Lower lobe of right lung (tissue), 2 donors: Measurements from ENCODE around the gene FAM78A. TPM values are rescaled to one million over a fixed set of nuclear protein-coding genes. Genes with fewer than 3 reads are reported as not detected.

Experiments
- ATAC-seq, 2 donors: fragments of 200-7000 bp; cut with Tn5 transposase; one replicate each; pipeline ENCODE4 v1.9.1; 2020 to 2022; ENCODE audit warnings: mild to moderate bottlenecking in 2 of 2, moderate library complexity in 2 of 2
- DNase-seq: peaks from one replicate; pipeline ENCODE4 v3.0.0-alpha.2; 2020
- H3K27ac ChIP-seq: fragments of 200-600 bp; one replicate; pipeline ENCODE4 v1.8.0; 2022
- H3K27me3 ChIP-seq: fragments of 200-600 bp; one replicate; pipeline ENCODE4 v1.8.0; 2022; ENCODE audit warnings: low read depth
- H3K36me3 ChIP-seq: fragments of 200-600 bp; one replicate; pipeline ENCODE4 v1.8.0; 2022; ENCODE audit warnings: mild to moderate bottlenecking
- H3K4me1 ChIP-seq: fragments of 200-600 bp; one replicate; pipeline ENCODE4 v1.8.0; 2022
- H3K4me3 ChIP-seq: fragments of 200-600 bp; one replicate; pipeline ENCODE4 v1.8.0; 2022; ENCODE audit warnings: mild to moderate bottlenecking
- H3K9me3 ChIP-seq: fragments of 200-600 bp; one replicate; pipeline ENCODE4 v1.8.0; 2022
- intact Hi-C: fragments of 100-400 bp; cut with DNase I; formaldehyde crosslinking; loops from one replicate; pipeline ENCODE4 v1.11.0; 2022
- total RNA-seq: library from RNA; stranded (reverse); fragmentation: NEBNext Ultra II Directional; extraction: Animal tissue kit (Norgen Biotek cat#: 25700); gene quantifications from one replicate; pipeline ENCODE4 v1.2.1, GENCODE V29; 2021
- TF ChIP-seq, protein P1 (sequence below): fragments of 200-600 bp; IDR thresholded peaks from one replicate; pipeline ENCODE4 v1.8.0; 2022; ENCODE audit warnings: antibody characterized with exemption, mild to moderate bottlenecking
- donor health status: DM: no; HTN: yes; CAD: no; lungs with severe emphysema.

The FAM78A gene
- total RNA-seq, 1 donor from 2014 or later: 18.3 TPM

DNA sequence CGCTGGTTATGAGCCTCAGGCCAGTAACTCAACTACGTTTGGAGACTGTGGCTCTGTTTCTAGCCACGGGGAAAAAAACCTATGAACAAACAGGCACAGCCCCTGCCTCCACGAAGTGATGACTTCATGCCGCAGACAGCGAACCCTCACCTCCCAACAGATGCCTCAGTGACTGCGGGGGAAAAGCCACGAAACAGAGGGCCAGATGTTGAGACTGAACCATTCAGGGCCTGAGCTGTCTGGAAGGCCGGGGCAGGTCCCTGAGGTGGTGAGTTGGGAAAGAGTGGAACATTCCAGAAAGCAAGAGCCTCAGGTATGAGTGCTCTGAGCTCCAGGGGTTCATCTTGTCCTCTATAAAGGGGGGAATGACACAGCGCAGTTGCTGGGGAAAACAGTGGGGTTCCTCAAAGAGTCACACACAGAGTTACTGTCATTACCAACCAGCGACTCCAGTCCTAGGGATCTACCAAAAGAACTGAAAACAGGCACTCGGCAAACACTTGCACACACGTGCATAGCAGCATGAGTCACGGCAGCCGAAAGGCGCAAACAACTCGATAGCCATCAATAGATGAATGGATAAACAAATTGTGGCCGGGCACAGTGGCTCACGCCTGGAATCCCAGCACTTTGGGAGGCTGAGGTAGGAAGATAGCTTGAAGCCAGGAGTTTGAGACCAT, 28.5 kb upstream of the FAM78A start:
- no peaks in the 10 kb centered on the region for H3K4me1 ChIP-seq
- no peaks in the 10 kb centered on the region for H3K27me3 ChIP-seq
- no peak for DNase-seq
- H3K27ac ChIP-seq: no peak overlapping the region
- no peaks in the 10 kb centered on the region for H3K36me3 ChIP-seq
- peak in 1 of 2 donors; percentile 44 for ATAC-seq
- TF ChIP-seq, protein P1, sequence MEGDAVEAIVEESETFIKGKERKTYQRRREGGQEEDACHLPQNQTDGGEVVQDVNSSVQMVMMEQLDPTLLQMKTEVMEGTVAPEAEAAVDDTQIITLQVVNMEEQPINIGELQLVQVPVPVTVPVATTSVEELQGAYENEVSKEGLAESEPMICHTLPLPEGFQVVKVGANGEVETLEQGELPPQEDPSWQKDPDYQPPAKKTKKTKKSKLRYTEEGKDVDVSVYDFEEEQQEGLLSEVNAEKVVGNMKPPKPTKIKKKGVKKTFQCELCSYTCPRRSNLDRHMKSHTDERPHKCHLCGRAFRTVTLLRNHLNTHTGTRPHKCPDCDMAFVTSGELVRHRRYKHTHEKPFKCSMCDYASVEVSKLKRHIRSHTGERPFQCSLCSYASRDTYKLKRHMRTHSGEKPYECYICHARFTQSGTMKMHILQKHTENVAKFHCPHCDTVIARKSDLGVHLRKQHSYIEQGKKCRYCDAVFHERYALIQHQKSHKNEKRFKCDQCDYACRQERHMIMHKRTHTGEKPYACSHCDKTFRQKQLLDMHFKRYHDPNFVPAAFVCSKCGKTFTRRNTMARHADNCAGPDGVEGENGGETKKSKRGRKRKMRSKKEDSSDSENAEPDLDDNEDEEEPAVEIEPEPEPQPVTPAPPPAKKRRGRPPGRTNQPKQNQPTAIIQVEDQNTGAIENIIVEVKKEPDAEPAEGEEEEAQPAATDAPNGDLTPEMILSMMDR: no peak
- intact Hi-C loops: no loop called here
- H3K4me3 ChIP-seq: no peak overlapping the region
- H3K9me3 ChIP-seq: no peaks in the 10 kb centered on the region

DNA sequence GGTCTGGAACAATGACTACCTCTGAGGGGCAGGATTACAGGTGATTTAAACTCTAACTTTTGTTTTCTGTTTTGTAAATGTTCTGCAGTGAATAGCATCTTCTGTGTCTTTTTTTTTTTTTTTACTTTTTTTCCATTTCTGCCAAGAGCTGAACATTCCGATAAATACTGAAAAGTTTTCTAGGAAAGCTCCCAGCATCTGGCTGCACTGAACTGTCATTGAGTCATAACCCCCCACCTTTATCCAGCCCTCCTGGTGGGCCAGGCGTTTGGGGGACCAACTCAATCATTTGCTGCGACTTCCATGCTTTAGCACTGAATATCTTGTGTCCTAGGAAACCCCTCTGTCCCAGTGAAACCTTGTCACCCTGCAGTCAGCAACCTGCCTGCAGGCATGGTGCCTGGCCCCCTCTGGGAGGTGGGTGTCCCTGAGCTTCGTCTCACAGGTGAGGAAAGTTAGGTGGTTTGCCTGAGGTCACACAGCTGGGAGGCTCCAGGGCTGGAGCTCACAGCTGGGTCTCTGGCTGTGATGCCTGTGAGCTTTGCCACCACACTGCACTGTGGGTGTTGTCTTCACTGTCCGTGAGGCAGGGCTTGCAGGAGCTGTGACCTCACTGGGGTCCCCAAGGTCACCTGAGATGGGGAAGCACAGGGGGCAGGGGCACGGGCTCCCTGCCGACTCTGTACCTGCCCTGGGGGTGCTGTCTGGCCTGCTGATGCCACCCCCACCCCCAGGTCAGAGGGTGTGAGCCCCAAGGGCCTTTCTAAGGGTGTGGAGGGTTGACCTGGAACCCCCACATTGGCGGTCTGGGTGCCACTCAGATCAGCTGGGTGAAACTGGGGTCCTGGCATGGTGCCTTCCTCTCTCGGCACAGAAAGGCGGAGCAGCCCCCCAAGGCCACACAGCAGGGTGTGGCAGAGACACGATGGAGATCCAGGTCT, 27.3 kb upstream of the FAM78A start:
- Histone ChIP-seq H3K9me3 (no peaks in the 10 kb centered on the region), H3K27me3 (no peaks in the 10 kb centered on the region), H3K4me3 (no peak overlapping the region), H3K27ac (no peak overlapping the region), H3K36me3 (no peaks in the 10 kb centered on the region), H3K4me1 (no peaks in the 10 kb centered on the region)
- no peak for ATAC-seq
- DNase-seq: no peak
- TF ChIP-seq, protein P1: no peak
- intact Hi-C loops: no loop called here

DNA sequence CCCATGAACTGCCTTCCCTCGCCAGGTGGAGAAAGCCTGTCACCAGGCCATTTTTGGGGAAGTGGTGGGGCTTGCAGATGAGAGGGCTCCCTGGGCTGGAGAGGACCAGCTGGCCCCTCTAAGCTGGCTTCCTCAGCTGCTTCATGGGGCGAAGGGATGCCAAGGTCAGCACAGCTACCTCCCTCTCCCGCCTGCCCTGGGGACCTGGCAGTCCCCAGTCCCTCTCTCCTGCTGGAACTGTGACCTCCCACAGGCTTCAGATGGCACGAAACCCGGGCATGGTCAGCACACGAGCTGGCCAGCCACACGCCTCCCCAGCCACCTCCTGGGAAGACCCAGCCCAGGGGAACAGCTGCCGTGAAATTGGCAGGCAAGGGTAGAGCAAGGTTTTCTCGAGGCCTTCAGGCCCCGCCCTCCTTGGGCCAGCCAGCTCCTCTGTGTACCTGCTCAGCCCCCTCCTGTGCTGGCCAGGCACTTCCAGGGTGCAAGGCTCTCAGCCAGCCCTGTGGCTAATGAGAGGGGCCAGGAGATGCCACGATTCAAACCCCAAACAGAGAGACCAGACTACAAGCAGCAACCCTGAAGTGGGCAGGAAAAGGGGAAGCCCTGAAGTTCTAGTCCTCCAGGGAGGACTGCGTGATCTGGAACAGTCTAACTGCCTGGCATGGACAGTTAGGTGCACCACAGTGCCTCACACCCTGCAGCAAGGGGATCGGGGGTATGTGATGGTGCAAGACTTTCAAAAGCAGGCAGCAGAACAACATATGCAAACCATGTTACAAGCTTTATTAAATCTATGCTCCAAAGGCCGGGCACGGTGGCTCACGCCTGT, 26.1 kb upstream of the FAM78A start:
- no peaks in the 10 kb centered on the region for H3K9me3 ChIP-seq
- no peaks in the 10 kb centered on the region for H3K4me1 ChIP-seq
- H3K27me3 ChIP-seq: no peaks in the 10 kb centered on the region
- intact Hi-C loops: no loop called here
- no peaks in the 10 kb centered on the region for H3K36me3 ChIP-seq
- TF ChIP-seq, protein P1: no peak
- H3K4me3 ChIP-seq: no peak overlapping the region
- no peak overlapping the region for H3K27ac ChIP-seq
- DNase-seq (no peak), ATAC-seq (no peak)

DNA sequence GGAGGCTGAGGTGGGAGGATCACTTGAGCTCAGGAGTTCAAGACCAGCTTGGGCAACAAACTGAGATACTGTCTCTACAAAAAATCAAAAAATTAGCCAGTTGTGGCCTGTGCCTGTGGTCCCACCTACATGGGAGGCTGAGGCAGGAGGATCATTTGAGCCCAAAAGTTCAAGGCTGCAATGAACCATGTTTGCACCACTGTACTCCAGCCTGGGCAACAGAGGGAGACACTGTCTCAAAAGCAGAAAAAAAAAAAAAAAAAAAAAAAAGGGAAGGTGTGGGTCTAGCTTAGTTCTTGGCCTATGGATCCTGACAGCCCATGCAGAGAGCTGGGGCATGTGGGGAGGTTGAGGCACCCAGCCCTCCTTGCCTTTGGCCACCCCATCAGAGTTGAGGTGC, 24.1 kb upstream of the FAM78A start:
- H3K4me1 ChIP-seq: no peaks in the 10 kb centered on the region
- H3K36me3 ChIP-seq: no peaks in the 10 kb centered on the region
- intact Hi-C loops: no loop called here
- no peak for ATAC-seq
- H3K9me3 ChIP-seq: no peaks in the 10 kb centered on the region
- no peak for DNase-seq
- H3K27ac ChIP-seq: no peak overlapping the region
- no peaks in the 10 kb centered on the region for H3K27me3 ChIP-seq
- TF ChIP-seq, protein P1: no peak
- H3K4me3 ChIP-seq: no peak overlapping the region

DNA sequence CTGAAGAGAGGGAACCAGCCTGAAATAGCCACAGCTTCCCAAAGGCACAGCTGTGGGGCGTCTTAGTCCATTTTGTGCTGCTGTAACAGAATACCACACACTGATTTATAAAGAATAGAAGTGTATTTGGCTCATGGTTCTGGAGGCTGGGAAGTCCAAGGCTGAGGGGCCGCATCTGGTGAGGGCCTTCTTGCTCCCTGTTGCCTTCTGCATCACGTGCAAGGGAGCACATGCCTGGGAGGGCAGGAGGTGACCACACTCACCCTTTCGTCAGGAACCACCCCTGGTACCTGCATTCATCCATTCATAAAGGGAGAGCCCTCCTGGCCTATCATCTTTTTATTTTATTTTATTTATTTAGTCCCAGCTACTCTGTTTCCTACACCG, 23.6 kb upstream of the FAM78A start:
- no peak for DNase-seq
- Histone ChIP-seq H3K36me3 (no peaks in the 10 kb centered on the region), H3K4me3 (no peak overlapping the region), H3K9me3 (no peaks in the 10 kb centered on the region), H3K27ac (no peak overlapping the region), H3K4me1 (no peaks in the 10 kb centered on the region), H3K27me3 (no peaks in the 10 kb centered on the region)
- intact Hi-C loops: no loop called here
- no peak for ATAC-seq
- TF ChIP-seq, protein P1: no peak
